Caco-2 (cell line): ENCODE data around the gene MAP4K4. TPM values are rescaled to one million over a fixed set of nuclear protein-coding genes. Genes with fewer than 3 reads are reported as not detected.

Source experiments
- BruUV-seq: library from RNA; stranded (reverse); fragments of 400-500 nt; replicated peaks from 2 replicates; lab custom pipeline; 2021; lab: Mats Ljungman, UMichigan
- CTCF ChIA-PET: fragments of 300-600 bp; sonication (Branson Sonifier 250); formaldehyde crosslinking; loops from one replicate; lab custom pipeline; 2022; ENCODE audit warnings: antibody characterized with exemption; lab: Charles Lee
- POLR2A ChIA-PET: fragments of 300-600 bp; sonication (Branson Sonifier 250); formaldehyde crosslinking; loops from one replicate; lab custom pipeline; 2022; ENCODE audit warnings: antibody characterized with exemption; lab: Charles Lee
- DNase-seq, 2 experiments: peaks; one replicate each; pipeline versions ENCODE4 v3.0.0 to v3.0.0-alpha.2; 2020 to 2022
- H3K27me3 ChIP-seq: replicated peaks from 2 replicates; pipeline ENCODE4 v1.6.0; 2011; ENCODE audit warnings: low read length; ENCODE audit not compliant: control insufficient read depth, insufficient read depth
- H3K36me3 ChIP-seq: 2 replicates; pipeline ENCODE4 v1.5.1; 2011; ENCODE audit warnings: low read length; ENCODE audit not compliant: control insufficient read depth, insufficient read depth
- H3K4me1 ChIP-seq: fragments of 250-450 bp; sonication (Bioruptor Pico); 2 replicates; pipeline ENCODE4 v1.5.1; 2020; ENCODE audit warnings: mild to moderate bottlenecking
- H3K4me3 ChIP-seq: 2 replicates; pipeline ENCODE4 v1.5.1; 2011; ENCODE audit warnings: low read depth, mild to moderate bottlenecking, control low read depth, low read length
- H3K9me3 ChIP-seq: fragments of 250-450 bp; sonication (Bioruptor Pico); 2 replicates; pipeline ENCODE4 v1.5.1; 2020; ENCODE audit warnings: mild to moderate bottlenecking, moderate library complexity
- H3K27ac Mint-ChIP-seq: one replicate; pipeline ENCODE4 v1.8.0; 2022; ENCODE audit warnings: mixed read lengths; ENCODE audit not compliant: unreplicated experiment
- H3K27me3 Mint-ChIP-seq: one replicate; pipeline ENCODE4 v1.8.0; 2022; ENCODE audit warnings: mixed read lengths; ENCODE audit not compliant: insufficient read depth, unreplicated experiment
- H3K36me3 Mint-ChIP-seq: one replicate; pipeline ENCODE4 v1.8.0; 2022; ENCODE audit warnings: mild to moderate bottlenecking, mixed read lengths; ENCODE audit not compliant: insufficient read depth, unreplicated experiment
- H3K4me1 Mint-ChIP-seq: one replicate; pipeline ENCODE4 v1.8.0; 2022; ENCODE audit warnings: low read depth, mixed read lengths; ENCODE audit not compliant: unreplicated experiment
- H3K4me3 Mint-ChIP-seq: one replicate; pipeline ENCODE4 v1.8.0; 2022; ENCODE audit warnings: mild to moderate bottlenecking, moderate library complexity, mixed read lengths; ENCODE audit not compliant: unreplicated experiment
- H3K9me3 Mint-ChIP-seq: one replicate; pipeline ENCODE4 v1.8.0; 2022; ENCODE audit warnings: mixed read lengths; ENCODE audit not compliant: unreplicated experiment
- CTCF ChIP-seq, 2 experiments: fragments of 200-600 bp in 1 of 2; IDR thresholded peaks; 1 replicate in 1 of 2; 2 replicates in 1 of 2; pipeline versions ENCODE4 v1.5.1 to v1.8.0; 2011 to 2022; ENCODE audit warnings: antibody characterized with exemption in 1 of 2, control low read depth in 1 of 2, inconsistent platforms in 1 of 2, low read depth in 1 of 2, low read length in 1 of 2, mild to moderate bottlenecking in 1 of 2, moderate library complexity in 1 of 2; ENCODE audit not compliant: insufficient read depth in 1 of 2, severe bottlenecking in 1 of 2, unreplicated experiment in 1 of 2
- intact Hi-C: fragments of 100-400 bp; cut with micrococcal nuclease; formaldehyde crosslinking; loops from one replicate; pipeline ENCODE4 v1.10.0; 2022; ENCODE audit not compliant: unreplicated experiment
- total RNA-seq: library from RNA; stranded (reverse); gene quantifications from 2 replicates; pipeline ENCODE4 v1.2.3, GENCODE V29; 2022

MAP4K4 gene
- total RNA-seq, 1 experiment from 2014 or later, result 257 TPM

GRCh38 chr2:101696272-101697123 lies 1.0 kb upstream of the MAP4K4 start:
- no peaks in the 10 kb centered on the region for H3K27me3 ChIP-seq
- DNase-seq, result peak; percentile 19 to 41
- Mint-ChIP-seq H3K27me3 (no peaks in the 10 kb centered on the region), H3K4me3 (no peak overlapping the region), H3K4me1 (peaks cover 16% of the 10 kb centered on the region), H3K27ac (peak overlapping the region; percentile 82), H3K9me3 (no peaks in the 10 kb centered on the region), H3K36me3 (peaks cover 8% of the 10 kb centered on the region)
- peak overlapping the region; percentile 47 for H3K4me3 ChIP-seq
- H3K4me1 ChIP-seq, result peaks cover 27% of the 10 kb centered on the region
- ChIA-PET POLR2A (interaction anchor here (0.6 to 1.1 kb wide), 3 partner anchors 63 to 130 kb away, joined by 5 to 7 read pairs (median 5); no protein-coding TSS in a partner anchor), CTCF (interaction anchor here (0.6 to 1.6 kb wide), 9 partner anchors 56 to 355 kb away, joined by 3 to 6 read pairs (median 3); partner anchors contain the start of gene RFX8)
- intact Hi-C loops, result loop anchor here (1.0 to 5.0 kb wide), 7 partner anchors 70 to 349 kb away; no protein-coding TSS in a partner anchor
- no TSS peak for BruUV-seq
- no peak for TF ChIP-seq CTCF (IDR thresholded peaks at IDR 0.05; ENCODE audit: insufficient read depth in 1 of 2, low read depth in 1 of 2, low read length in 1 of 2, severe bottlenecking in 1 of 2, unreplicated experiment in 1 of 2)
- H3K36me3 ChIP-seq, result no peaks in the 10 kb centered on the region; the same call in 1 of the 2 replicates
- H3K9me3 ChIP-seq, result no peaks in the 10 kb centered on the region

- DNase-seq, result peak in 1 of 2 experiments; percentile 37
- Mint-ChIP-seq H3K9me3 (peaks cover 9% of the 10 kb centered on the region), H3K27me3 (no peaks in the 10 kb centered on the region), H3K4me3 (no peak overlapping the region), H3K4me1 (peaks cover 25% of the 10 kb centered on the region), H3K27ac (no peak overlapping the region), H3K36me3 (peaks cover 25% of the 10 kb centered on the region)
- ChIA-PET POLR2A (interaction anchor here (0.6 kb wide), 1 partner anchor 69 kb away, joined by 4 read pairs; no protein-coding TSS in a partner anchor), CTCF (interaction anchor here (0.6 to 1.6 kb wide), 8 partner anchors 58 to 1435 kb away, joined by 3 to 6 read pairs (median 4); partner anchors contain the start of gene RFX8)
- Histone ChIP-seq H3K36me3 (no peaks in the 10 kb centered on the region; the same call in 1 of the 2 replicates), H3K9me3 (no peaks in the 10 kb centered on the region), H3K4me3 (peak overlapping the region; percentile 47), H3K4me1 (peaks cover 27% of the 10 kb centered on the region), H3K27me3 (no peaks in the 10 kb centered on the region)
- no TSS peak for BruUV-seq
- no peak for TF ChIP-seq CTCF (IDR thresholded peaks at IDR 0.05; ENCODE audit: insufficient read depth in 1 of 2, low read depth in 1 of 2, low read length in 1 of 2, severe bottlenecking in 1 of 2, unreplicated experiment in 1 of 2)
- intact Hi-C loops, result loop anchor here (5.0 kb wide), 2 partner anchors 336 to 351 kb away; no protein-coding TSS in a partner anchor
Measured at GRCh38 chr2:101698014-101698843, 722 bp downstream of the MAP4K4 start.
